Measurements from ENCODE around the gene NTNG2. TPM values are rescaled to one million over a fixed set of nuclear protein-coding genes. Genes with fewer than 3 reads are reported as not detected.

NTNG2 gene
- total and polyA plus RNA-seq, 2 donors (not counting 3 experiments of a cell fraction or from before 2014, with no cell fraction given), result 0.08 to 0.88 TPM

GRCh38 chr9:132171702-132172101, 9.8 kb downstream of the NTNG2 start:
- Histone ChIP-seq H3K27ac (ENCODE audit: insufficient read depth, low read depth, low read length) (no peak overlapping the region), H3K9ac (replicated peaks; ENCODE audit: extremely low read depth, insufficient read depth, low read length) (no peak overlapping the region), H3K4me3 (replicated peaks in 1 of 3; ENCODE audit: insufficient read depth in 1 of 3, low read depth in 1 of 3, low read length in 3 of 3) (no peak overlapping the region), H4K20me1 (replicated peaks; ENCODE audit: control insufficient read depth, extremely low read depth, insufficient read depth, low read length) (no peaks in the 10 kb centered on the region), H3K79me2 (ENCODE audit: control insufficient read depth, insufficient read depth, low read length) (no peaks in the 10 kb centered on the region), H3K9me3 (replicated peaks; ENCODE audit: control insufficient read depth, insufficient read depth, low read length) (no peaks in the 10 kb centered on the region), H3K9me1 (replicated peaks; ENCODE audit: control insufficient read depth, extremely low read depth, insufficient read depth, low read length) (no peaks in the 10 kb centered on the region), H2AFZ (ENCODE audit: low read depth, low read length) (no peak overlapping the region), H3K4me1 (ENCODE audit: control insufficient read depth, extremely low read depth, insufficient read depth, low read length) (no peaks in the 10 kb centered on the region), H3K27me3 (ENCODE audit: control insufficient read depth in 2 of 2, insufficient read depth in 2 of 2, low read length in 2 of 2) (peaks cover 4 to 8% of the 10 kb centered on the region in 2 experiments), H3K4me2 (ENCODE audit: insufficient read depth, low read length) (no peak overlapping the region), H3K36me3 (ENCODE audit: control insufficient read depth in 2 of 2, extremely low read depth in 1 of 2, insufficient read depth in 2 of 2, low read length in 2 of 2) (no peaks in the 10 kb centered on the region)
- dilution Hi-C loops (cut with MboI; ENCODE audit: extremely low pct_ligation_motif_present, low sequenced_read_pairs) (no loop called here), intact Hi-C loops (cut with micrococcal nuclease) (no loop called here)
- CTCF ChIA-PET, result interaction anchor here (1.2 to 7.6 kb wide), 7 partner anchors 9 to 416 kb away, joined by 3 to 408 read pairs (median 12); partner anchors contain the start of gene NTNG2
- no TSS peak for BruUV-seq (replicated peaks)
- no peak for TF ChIP-seq FOS (IDR thresholded peaks at IDR 0.05; ENCODE audit: borderline replicate concordance, insufficient read depth, low read length)
- POLR2A ChIA-PET, result interaction anchor here (0.5 kb wide), 1 partner anchor 28 kb away, joined by 3 read pairs; no protein-coding TSS in a partner anchor
- FAIRE-seq (no peak), DNase-seq (ENCODE audit: low read depth, low spot score) (no peak)

- TF ChIP-seq POLR2AphosphoS5 (IDR thresholded peaks at IDR 0.05; ENCODE audit: insufficient read depth, low read depth, low read length) (no peak), POLR2A (IDR thresholded peaks at IDR 0.05; ENCODE audit: low read depth, low read length) (no peak), CTCF (IDR thresholded peaks at IDR 0.05; ENCODE audit: extremely low read depth in 1 of 2, insufficient read depth in 1 of 2, low read depth in 1 of 2, low read length in 2 of 2) (no peak), JUN (IDR thresholded peaks at IDR 0.05; ENCODE audit: borderline replicate concordance, insufficient read depth, insufficient read length, low read depth) (no peak), GATA2 (IDR thresholded peaks at IDR 0.05; ENCODE audit: insufficient read depth, insufficient read length, low read depth, low read length) (no peak), FOS (IDR thresholded peaks at IDR 0.05; ENCODE audit: borderline replicate concordance, insufficient read depth, low read length) (no peak), EZH2 (IDR thresholded peaks at IDR 0.05; ENCODE audit: borderline replicate concordance, low read depth, low read length, severe bottlenecking) (no peak)
- POLR2A ChIA-PET, result no interaction called here
- dilution Hi-C loops (cut with MboI; ENCODE audit: extremely low pct_ligation_motif_present, low sequenced_read_pairs) (no loop called here), intact Hi-C loops (cut with micrococcal nuclease) (no loop called here)
- Histone ChIP-seq H3K9me3 (replicated peaks; ENCODE audit: control insufficient read depth, insufficient read depth, low read length) (no peaks in the 10 kb centered on the region), H2AFZ (ENCODE audit: low read depth, low read length) (no peak overlapping the region), H3K27ac (ENCODE audit: insufficient read depth, low read depth, low read length) (no peak overlapping the region), H3K9me1 (replicated peaks; ENCODE audit: control insufficient read depth, extremely low read depth, insufficient read depth, low read length) (no peaks in the 10 kb centered on the region), H3K4me3 (replicated peaks in 1 of 3; ENCODE audit: insufficient read depth in 1 of 3, low read depth in 1 of 3, low read length in 3 of 3) (no peak overlapping the region), H3K36me3 (ENCODE audit: control insufficient read depth in 2 of 2, extremely low read depth in 1 of 2, insufficient read depth in 2 of 2, low read length in 2 of 2) (no peaks in the 10 kb centered on the region), H3K9ac (replicated peaks; ENCODE audit: extremely low read depth, insufficient read depth, low read length) (no peak overlapping the region), H3K27me3 (ENCODE audit: control insufficient read depth in 2 of 2, insufficient read depth in 2 of 2, low read length in 2 of 2) (peaks cover 0 to 5% of the 10 kb centered on the region in 2 experiments), H3K4me1 (ENCODE audit: control insufficient read depth, extremely low read depth, insufficient read depth, low read length) (no peaks in the 10 kb centered on the region), H4K20me1 (replicated peaks; ENCODE audit: control insufficient read depth, extremely low read depth, insufficient read depth, low read length) (no peaks in the 10 kb centered on the region), H3K4me2 (ENCODE audit: insufficient read depth, low read length) (no peak overlapping the region), H3K79me2 (ENCODE audit: control insufficient read depth, insufficient read depth, low read length) (no peaks in the 10 kb centered on the region)
- CTCF ChIA-PET, result interaction anchor here (1.2 to 7.6 kb wide), 4 partner anchors 29 to 417 kb away, joined by 3 to 408 read pairs (median 22); no protein-coding TSS in a partner anchor
- FAIRE-seq (no peak), DNase-seq (ENCODE audit: low read depth, low spot score) (no peak)
- BruUV-seq (replicated peaks), result no TSS peak
Measured at GRCh38 chr9:132172185-132172584, 10.3 kb downstream of the NTNG2 start.
